Kidney capillary endothelial cell (primary cell): ENCODE data around the gene AXDND1.

Experiments
- DNase-seq: peaks from one replicate; pipeline ENCODE4 v3.0.0-alpha.2; 2018; ENCODE audit warnings: low spot score

The AXDND1 gene

DNA sequence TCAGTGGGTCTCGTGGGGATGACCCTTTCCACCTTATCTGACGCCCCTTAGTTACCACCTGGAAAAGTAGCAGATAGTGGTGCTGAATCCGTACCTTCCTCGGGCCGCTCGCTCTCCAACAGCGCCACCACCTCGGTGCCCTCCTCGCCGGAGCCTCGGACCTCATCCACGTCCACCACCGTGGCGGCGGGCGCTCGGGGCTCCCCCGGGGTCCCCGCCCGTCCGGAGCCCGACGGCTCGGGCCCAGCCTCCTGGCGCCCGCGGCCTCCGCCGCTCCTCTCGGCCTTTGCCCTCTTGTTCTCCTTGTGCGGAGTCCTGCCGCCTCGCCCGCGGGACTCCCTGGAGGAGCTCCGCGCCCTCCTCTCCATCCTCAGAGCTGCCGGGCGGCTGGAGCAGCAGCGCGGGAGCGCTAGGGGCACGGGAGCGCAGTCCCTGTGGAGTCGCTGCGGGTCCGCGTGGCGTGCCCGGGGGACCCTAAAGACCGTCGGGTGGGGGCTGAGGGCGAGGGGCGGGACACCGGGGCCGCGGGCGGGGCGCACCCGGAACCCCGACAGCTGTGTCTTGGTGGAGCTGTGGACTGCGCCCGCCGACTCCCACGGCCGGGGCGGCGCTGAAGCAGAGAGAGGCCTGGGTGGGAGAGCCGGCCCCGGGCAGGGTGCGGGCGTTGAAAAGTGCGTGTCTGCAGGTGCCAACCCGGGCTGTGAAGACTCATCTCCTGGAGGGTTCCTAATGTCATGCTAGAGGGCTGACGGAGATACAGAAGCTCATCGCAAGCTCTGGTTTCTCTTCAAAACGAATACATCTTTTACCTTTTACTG is 209.9 kb downstream of the AXDND1 start, which contains the start of gene NPHS2:
Gene NPHS2 (minus strand): TSS at position 452 of the 818 bp plus-strand sequence. CDS start 84 bp downstream, at position 368.
- no peak for DNase-seq

GRCh38 chr1:179576509-179576908 is 210.7 kb downstream of the AXDND1 start:
- DNase-seq, result no peak

- no peak for DNase-seq
Measured at GRCh38 chr1:179583771-179584320, 218.1 kb downstream of the AXDND1 start.

DNA sequence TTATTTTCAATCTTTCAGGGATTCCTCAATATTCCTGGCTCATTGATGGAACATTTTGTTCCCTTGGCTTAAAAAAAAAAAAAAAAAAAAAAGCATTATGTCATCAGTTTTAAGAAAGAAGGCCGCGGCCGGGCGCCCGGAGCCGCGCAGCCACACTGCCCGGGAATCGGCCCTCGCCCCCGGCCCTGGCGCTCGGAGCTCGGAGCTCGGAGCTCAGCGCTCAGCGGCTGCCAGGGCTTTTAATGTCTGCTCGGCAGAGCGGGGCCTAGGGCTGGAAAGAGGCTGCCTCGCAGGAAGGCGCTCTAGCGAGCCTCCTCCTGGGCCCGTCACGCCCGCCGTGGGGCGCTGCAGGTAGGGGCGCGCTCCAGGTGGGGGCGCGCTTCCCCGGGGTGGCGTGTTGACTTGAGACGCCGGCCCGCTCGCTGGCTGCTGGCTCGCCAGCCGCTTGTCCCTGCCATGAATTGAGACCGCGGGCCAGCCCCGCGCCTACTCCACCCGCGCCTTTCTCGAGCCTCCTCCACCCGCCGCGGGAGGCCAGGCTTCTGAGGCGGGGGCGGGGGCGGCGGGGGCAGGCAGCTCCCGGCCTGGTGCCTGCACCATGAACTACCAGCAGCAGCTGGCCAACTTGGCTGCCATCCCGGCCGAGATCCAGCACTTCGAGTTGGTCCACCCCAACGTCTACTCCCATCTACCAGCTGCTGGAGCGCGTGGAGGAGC is 220.5 kb downstream of the AXDND1 start:
- DNase-seq, result peak; percentile 7

DNA sequence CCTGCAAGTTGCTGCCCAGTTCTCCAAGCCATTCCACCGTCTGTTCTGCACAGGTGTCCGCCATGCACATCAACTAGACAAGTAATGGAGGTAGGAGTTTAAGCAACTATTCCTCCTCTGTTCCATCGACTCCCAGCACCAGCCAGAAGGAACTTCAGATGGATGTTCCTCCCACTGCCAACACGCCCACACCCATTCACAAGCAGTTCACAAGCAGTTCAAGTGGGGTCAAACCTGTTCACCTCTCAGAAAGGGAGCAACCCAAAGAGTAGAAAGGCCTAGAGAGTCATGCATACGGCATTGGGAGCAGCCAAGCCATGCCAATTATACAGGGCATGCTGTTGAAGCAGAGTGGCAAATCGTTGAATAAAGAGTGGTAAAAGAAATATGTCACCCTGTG is 221.6 kb downstream of the AXDND1 start:
- DNase-seq, result no peak

DNA sequence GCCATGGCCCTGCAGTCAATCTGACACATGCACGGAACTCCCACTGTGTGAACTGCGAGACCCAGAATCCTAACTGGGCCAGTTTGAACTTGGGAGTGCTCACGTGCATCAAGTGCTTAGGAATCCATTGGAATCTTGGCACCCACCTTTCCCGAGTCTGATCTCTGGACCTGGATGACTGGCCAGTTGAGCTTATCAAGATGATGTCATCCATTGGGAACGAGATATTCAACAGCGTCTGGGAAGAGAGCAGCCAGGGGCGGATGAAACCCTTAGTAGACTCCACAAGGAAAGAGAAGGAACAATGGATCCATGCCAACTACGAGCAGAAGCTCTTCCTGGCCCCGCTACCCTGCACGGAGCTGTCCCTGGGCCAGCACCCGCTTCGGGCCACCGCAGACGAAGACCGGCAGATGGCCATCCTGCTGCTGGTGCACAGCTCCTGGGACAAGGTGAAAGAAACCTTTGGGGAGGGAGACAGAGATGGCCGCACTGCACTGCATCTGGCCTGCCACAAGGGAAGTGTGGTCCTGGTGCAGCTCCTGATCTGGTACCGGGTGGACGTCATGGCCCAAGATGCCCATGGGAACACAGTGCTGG is 222.8 kb downstream of the AXDND1 start:
- DNase-seq, result no peak

DNA sequence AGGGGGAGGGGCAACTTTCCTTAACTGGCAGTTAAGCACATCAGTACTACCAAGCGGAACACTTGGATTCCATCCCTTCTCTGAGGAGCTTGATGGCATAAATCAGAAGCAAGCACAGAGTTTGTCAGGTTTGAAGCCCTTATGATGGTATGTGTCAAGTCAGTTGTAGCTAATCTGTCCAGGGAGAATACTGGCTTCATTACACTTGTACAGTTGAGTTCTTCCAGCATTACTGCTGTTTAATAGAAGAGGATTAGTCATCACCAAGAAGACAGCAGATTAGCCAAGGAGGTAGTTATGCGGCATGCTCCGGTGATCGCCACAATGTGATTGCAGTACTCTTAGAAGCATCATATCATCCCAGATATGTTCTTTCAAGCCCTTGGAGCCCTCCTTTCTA is 223.7 kb downstream of the AXDND1 start:
- DNase-seq, result no peak

DNA sequence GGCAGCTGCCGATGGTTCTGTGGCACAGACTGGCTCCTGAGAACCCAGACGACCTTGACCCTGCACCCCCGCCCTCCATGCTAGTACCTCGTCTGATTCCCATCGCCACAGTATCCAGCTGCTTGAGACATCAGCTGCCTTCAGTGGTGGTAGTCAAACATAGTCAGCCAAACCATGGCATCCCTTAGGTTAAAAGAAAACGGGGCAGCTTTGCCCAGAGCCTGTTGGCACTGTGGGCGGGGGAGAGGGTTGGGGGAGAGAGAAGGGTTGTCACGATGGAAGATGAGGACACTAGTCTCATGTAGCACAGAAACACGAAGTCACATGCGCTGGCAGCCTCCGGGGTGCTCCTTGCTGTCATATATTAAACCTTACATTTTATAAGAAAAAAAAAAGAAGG is 224.9 kb downstream of the AXDND1 start:
- DNase-seq, result no peak

- no peak for DNase-seq
Measured at GRCh38 chr1:179591253-179591591, 225.5 kb downstream of the AXDND1 start.

DNA sequence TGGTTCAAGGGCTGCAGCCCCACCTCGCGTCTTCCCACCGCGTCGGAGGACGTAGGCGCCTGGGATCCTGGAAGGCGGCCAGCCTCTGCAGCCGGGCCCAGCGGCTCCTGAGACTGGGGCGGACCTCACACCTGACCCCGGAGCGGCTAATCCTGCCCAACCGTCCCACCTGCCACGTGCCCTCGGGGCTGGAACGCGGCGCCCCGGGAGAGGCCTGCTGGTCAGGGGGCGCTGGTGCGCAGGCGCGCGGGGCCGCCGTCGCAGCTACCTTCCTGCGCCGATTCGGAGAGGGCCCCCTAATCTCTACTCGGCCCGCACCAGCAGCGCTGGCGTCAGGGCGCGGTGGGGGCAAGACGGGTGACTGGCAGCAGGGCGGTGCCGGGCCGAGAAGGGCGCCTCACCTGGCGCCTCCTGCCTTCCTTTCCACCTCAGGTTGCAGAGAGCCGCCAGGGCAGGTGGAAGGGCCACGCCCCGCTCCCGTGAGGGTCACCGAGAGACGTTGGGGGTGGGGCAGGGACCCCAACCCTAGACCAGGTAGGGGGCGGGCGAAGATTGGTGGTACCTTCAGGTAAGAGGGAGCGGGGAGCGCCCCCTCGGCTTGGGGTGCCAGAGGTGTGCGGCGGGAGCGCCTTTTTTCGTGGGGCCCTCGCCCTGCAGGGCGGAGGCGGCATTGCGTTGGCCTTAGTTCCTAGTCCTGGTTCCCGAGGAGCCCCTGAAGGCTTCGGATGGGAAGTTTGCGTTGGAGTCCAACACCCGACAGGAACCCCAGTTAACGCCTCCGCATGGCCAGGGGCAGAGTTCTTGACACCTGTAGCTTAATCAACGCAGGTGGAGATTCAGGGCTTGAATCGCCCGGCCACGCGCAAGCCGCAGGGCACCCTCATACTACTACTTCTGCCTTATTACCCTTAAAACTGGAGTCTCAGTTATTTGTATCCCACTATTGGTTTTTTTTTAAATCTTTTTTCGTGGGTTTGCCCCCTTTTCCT is 226.1 kb downstream of the AXDND1 start, which contains the start of gene TDRD5:
Gene TDRD5 (plus strand): TSS at position 241 of the 989 bp plus-strand sequence. CDS start 784 bp downstream, outside the sequence.
- no peak for DNase-seq

DNA sequence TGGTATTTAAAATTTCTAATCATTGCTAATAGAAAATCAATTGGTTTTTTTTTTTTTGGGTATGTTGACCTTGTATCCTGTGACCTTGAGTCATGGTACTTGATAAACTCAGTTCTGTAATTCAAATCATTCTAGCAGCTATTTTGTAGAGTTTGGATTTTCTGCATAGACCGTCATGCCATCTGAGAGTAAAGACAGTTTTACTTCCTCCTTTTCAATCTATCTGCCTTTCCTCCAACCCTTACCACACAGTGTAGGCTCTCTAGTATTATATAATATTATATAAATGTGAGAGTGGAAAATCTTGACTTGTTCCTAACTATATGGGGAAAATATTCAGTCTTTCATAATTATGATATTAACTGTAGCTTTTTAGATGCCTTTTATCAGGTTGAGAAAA is 232.9 kb downstream of the AXDND1 start:
- DNase-seq, result no peak

DNA sequence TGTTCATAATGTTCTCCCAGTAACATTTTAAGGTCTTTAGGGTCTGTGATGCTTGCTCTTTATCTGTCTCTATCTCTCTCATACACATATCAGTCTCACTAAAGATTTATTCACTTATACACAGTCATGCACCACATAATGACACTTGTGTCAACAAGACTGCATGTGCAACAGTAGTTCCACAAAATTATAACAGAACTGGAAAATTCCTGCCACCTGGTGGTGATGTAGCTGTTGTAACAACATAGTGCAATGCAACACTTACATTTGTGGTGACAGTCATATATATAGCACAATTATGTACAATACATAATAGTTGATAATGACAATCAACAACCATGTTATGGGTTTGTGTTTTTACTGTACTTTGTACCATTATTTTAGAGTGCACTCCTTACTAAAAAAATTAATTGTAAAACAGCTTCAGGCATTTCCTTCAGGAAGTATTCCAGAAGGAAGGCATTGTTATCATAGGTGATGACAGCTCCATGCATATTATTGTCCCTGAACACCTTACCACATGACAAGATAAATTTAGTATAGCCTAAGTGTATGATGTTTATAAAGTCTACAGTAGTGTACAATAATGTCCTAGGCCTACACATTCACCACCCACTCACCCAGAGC is 234.0 kb downstream of the AXDND1 start:
- DNase-seq, result peak; percentile 16

DNA sequence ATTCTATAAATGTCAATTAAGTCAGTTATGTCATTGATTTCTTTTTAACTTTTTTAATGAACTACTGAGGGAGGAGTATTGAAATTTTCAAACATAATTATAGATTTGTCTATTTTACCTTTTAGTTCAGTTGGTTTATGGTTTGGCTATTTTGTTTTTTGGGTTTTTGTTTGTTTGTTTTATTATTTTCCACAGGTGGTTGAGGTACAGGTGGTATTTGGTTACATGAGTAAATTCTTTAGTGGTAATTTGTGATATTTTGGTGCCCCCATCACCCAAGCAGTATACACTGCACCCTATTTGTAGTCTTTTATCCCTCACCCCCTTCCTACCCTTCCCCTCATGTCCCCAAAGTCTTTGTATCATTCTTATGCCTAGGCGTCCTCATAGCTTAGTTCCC is 235.3 kb downstream of the AXDND1 start:
- no peak for DNase-seq
